GM10847 (cell line): Measurements from ENCODE around the gene TMEM81.

Experiments used
- POLR2A ChIP-seq: IDR thresholded peaks from 2 replicates; pipeline ENCODE4 v1.6.1; 2011; ENCODE audit not compliant: insufficient read length; ENCODE audit errors: extremely low read depth

TMEM81 gene

DNA sequence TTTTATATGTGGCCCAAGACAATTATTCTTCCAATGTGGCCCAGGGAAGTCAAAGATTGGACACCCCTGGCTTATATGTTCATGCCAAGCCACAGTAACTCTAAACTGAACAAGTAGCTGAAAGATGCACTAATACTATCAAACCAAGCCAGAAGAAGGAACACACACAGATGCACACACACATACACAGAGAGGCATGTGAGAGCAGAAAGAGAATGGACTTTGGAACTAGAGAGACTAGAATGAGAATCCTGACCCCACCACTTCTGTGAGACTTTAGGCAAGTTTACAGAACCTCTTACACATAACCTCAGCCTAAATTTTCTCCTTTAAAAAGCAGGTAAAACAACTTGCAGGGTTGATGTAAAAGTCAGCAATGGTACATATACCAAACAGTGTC, 11.2 kb upstream of the TMEM81 start:
- TF ChIP-seq POLR2A, result no peak

- no peak for TF ChIP-seq POLR2A
Observed at GRCh38 chr1:205091043-205091740, 6.9 kb upstream of the TMEM81 start.

GRCh38 chr1:205088341-205088740, 4.1 kb upstream of the TMEM81 start:
- TF ChIP-seq POLR2A, result no peak

- TF ChIP-seq POLR2A, result no peak
Observed at GRCh38 chr1:205082431-205082830, 1.8 kb downstream of the TMEM81 start.

GRCh38 chr1:205077934-205078311, 6.3 kb downstream of the TMEM81 start:
- no peak for TF ChIP-seq POLR2A

DNA sequence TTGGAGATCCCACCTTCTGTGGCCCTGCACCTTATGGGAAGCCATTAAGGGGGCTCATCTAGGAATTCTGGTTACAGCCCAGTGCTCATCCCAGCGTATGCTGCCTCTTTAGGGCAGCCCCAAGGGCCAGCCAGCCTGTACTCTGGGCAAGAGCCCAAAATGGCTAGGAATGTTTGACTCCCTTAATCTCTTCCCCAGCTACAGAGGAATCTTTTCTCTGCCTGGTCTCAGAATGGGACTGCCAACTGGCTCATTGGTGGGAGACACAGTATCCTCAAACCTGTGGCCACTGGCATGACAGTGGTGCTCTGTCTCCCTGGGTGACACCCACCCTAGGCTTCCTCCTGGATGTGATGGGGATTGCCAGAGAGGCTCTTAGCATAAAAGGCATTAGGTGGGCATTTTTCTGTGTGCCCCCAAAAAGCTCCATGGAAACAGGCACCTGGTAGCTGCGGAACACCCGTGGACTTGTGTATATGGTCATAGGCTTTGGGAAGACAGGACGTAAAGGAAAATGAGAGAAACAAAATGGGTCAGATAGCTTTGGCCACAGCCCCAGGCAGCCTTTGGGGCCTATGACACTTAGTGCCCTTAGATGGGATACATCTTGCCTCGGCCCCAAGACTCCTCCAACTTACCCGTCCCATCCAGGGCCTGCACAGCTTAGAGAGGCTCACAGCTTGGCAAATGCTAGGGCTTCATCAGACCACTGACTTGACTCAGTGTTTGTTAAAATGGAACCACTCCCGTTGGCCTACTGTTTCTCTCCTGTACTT, 6.9 kb downstream of the TMEM81 start:
- no peak for TF ChIP-seq POLR2A

DNA sequence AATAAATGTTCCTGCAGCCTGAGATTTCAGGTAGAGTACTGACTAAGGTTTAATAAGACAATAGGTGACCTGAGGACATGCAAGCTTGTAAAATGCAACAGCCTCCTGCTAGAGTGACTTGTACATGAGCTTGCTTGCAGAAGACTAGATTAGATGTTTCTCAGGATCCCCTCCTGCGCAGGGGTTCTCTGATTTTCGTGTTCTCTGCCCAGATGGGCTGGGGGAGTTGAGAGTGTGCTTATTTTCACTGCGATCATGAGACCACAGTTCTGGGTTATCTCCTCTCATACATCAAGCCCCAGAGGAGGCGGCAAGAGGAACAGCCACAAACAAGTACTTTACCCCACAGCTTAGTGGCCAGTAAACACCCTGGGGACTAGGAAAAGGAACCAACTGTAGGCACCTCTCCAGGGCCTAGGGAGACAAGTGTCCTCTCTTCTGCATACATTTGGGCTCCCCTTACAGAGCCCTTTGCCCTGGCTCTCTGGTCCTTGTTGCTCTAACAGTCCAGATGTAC, 8.0 kb downstream of the TMEM81 start:
- TF ChIP-seq POLR2A, result no peak

GRCh38 chr1:205075642-205076155, 8.6 kb downstream of the TMEM81 start:
- no peak for TF ChIP-seq POLR2A

GRCh38 chr1:205074513-205074912, 9.7 kb downstream of the TMEM81 start:
- no peak for TF ChIP-seq POLR2A

DNA sequence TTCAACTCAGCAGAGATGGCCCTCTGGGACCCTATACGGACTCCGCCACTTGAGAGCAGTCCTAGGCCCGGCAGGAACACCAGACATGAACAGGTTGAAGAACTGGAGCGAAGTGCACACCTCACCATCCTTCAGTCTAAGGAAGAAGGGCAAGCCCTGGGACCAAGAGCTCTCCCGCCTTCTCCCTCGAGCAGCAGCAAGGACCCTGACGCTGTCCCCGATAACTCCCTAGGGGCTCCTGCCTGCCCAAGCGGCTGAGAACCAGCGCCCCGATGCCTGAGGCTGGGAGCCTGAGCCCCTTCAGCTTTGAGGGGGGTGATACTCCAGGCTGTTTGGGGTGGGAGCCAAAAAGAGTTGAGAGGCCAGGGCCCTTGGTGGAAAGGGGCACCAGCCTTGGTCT, 10.2 kb downstream of the TMEM81 start:
- no peak for TF ChIP-seq POLR2A

GRCh38 chr1:205073511-205073910, 10.7 kb downstream of the TMEM81 start:
- no peak for TF ChIP-seq POLR2A

DNA sequence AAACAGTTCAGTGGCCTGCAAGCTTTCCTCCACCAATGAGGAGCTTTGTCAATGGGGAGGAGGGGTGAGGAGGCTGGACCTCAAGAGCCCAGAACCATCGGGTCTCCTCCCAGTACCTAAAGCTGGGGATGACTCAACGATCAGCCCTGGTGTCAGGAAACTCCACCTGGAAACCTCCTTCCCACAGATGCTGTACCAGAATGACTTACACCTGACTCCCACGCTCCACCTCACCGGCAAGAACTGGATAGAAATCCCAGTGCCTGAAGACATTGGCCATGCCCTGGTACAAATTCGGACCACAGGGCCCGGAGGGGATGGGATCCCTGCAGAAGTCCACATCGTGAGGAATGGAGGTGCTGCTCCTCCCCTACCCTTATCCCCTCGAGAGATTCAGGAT, 11.4 kb downstream of the TMEM81 start:
- no peak for TF ChIP-seq POLR2A

GRCh38 chr1:205072286-205072685, 12.0 kb downstream of the TMEM81 start:
- TF ChIP-seq POLR2A, result no peak

DNA sequence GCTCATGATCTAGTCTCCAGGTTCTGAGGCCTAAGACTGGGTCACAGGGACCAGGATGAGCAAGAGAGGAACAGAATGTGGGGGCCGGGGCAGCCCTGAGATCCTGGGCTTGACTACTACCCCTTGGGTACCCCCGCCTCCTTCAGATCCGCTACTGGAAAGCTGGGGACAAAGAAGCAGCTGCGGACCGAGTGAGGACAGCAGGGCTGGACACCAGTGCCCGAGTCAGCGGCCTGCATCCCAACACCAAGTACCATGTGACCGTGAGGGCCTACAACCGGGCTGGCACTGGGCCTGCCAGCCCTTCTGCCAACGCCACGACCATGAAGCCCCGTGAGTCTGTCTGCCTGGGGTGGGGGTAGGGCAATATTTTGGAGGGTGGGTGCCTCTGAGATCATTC, 12.5 kb downstream of the TMEM81 start:
- no peak for TF ChIP-seq POLR2A

DNA sequence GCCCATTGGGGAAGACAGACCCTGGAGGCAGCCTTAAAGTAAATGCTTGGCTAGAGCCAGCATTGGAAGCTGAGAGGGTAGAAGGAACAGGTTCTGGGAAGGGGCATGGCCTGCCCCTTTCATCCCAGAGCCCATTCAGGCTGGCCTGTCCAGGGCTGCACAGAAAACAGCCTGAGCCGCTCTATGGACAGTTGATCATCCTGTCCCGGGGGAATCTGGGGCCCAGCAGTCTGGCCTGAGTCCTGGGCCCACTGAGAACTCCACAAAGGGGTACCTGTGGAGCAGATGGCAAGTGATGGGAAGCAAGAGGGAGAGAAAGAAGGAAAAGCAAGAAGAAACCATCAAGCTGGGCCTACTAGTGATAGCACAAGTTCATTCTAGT, 13.2 kb downstream of the TMEM81 start:
- TF ChIP-seq POLR2A, result no peak
